Stimulated activated CD8-positive, alpha-beta memory T cell treated with anti-CD3 and anti-CD28 coated beads, Interleukin-15, amount 100 ng/mL, for 24 hours (primary cell): Measurements from ENCODE around the gene EHMT1.
"Not testable (repeated sequence)": the region's sequence is repeated elsewhere in the genome, so short reads cannot be mapped to it uniquely, and the experiment has no call there.

Experiments used
- DNase-seq: peaks from one replicate; pipeline ENCODE4 v3.0.0-alpha.2; 2020; ENCODE audit warnings: low read depth

Gene EHMT1

GRCh38 chr9:137590469-137591383 lies 28.1 kb upstream of the EHMT1 start, which contains the start of gene ZMYND19:
TSS of gene ZMYND19 (minus strand) at chr9:137590512. CDS start at chr9:137590263, 249 bp downstream.
- DNase-seq = peak; percentile 93

DNA sequence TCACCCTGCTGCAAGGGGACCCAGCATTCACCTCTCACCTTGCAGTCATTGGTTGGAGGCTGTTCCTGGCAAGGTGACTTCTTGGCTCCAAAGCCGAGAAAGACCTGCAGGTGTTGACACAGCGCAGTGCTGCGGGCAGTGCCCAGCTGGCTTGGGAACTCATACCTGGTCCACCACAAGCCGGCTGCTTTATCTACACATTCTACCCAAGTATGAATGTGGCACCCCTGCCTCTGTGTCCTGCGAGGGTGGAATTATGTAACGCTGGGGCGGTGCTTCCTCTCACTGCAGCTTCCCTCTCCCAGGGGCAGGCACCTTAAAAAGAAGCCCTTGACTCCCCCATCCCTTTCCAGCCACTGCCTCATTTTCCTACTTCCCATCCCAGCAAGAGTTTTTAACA lies 26.0 kb upstream of the EHMT1 start:
- DNase-seq = no peak

DNA sequence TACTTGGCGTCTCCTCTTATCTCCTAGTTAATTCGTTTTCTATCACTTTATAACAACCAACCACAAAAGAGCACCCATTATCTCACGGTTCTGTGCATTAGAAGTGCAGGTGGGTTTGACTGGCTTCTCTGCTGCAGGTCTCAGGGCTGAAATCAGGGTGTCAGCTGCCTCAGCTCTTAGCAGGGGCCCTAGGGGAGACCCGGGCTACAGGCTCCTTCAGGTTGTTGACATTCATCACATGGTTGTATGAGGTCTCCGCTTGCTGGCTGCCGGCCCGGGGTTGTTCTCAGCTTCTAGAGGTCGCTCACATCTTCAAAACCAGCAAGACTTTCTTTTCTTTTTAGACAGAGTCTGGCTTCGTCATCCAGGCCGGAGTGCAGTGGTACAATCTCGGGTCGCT lies 25.6 kb upstream of the EHMT1 start:
- DNase-seq = no peak

GRCh38 chr9:137596577-137596976 lies 22.2 kb upstream of the EHMT1 start:
- DNase-seq = not testable (repeated sequence)

- no peak for DNase-seq
Observed at GRCh38 chr9:137598943-137599342, 19.9 kb upstream of the EHMT1 start.

DNA sequence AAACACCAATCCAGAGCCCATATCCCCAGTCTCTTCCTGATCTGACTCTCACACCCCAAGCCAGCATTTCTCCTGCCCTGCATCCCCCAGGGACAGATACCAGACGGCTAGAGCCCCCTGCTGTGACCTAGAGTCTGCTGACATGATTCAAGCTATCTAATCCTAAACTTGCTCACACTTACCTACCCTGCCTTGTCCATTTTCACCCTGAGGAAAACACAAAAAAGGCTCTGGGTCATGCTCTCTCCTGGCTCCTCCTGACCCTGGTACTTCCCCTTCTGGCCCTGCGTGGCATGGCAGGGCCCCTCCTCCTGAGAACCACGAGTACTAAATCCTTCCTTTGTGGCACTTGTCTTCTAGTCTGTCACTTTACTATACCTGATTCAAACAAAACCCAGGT lies 16.1 kb upstream of the EHMT1 start:
- DNase-seq = no peak

DNA sequence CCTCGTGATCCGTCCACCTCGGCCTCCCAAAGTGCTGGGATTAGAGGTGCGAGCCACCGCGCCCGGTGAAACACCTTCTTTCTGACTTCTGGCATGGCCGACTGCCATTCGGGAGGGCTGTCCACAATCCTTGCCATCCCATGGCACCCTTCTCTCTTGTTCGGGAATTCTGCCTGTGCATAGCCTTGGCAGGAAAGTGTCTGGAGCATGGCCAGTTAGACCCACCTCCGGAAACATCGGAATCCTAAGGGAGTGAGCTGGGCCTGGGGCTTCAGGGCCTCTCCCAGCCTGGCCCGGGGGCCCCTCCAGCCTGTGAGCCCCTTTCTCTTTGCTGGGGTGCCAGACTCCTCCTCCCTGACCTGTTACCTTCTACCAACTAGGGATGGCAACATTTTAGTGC lies 14.9 kb upstream of the EHMT1 start:
- DNase-seq = no peak

GRCh38 chr9:137604345-137605086 lies 14.3 kb upstream of the EHMT1 start:
- no peak for DNase-seq

DNA sequence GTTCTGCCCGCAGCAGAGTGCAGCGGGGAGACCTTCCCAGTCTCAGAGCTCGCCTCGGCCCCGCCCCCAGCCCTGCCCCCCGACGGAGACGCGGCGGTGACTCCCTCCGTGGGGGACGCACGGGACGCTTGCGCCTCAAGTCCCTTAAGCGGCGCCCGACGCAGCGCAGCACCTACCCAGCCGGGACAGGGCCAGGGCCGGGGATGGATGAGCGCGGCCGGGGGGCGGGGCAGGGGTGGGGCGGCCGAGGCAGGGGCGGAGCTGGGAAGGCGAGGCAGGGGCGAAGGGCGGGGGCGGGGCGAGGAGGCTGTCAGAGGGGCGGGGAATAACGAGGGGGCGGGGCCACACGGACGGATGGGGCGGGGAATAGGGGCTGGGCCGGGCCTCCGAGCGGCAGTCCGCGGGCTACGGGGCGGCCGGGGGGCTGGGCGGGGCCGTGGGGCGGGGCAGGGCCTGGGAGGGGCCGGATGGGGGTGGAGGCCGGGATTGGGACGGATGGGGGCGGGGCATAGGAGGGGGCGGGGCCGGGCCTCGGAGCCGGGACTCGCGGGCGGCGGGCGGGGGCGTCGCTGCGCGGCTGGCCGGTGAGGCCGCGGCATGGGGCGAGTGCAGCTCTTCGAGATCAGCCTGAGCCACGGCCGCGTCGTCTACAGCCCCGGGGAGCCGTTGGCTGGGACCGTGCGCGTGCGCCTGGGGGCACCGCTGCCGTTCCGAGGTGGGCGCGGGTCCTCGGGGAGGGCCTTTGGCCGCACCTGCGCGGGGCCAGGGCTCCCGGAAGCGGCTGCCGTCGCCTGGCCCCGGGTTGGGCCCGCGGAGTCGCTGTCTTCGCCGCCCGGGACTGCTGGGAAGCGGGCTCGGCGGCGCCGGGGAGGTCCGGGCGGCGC lies 13.4 kb upstream of the EHMT1 start, which contains the start of gene ARRDC1:
ARRDC1 (plus strand) TSS at position 566 of the 884 bp plus-strand sequence; CDS start at position 598, 32 bp downstream.
- peak; percentile 86 for DNase-seq

DNA sequence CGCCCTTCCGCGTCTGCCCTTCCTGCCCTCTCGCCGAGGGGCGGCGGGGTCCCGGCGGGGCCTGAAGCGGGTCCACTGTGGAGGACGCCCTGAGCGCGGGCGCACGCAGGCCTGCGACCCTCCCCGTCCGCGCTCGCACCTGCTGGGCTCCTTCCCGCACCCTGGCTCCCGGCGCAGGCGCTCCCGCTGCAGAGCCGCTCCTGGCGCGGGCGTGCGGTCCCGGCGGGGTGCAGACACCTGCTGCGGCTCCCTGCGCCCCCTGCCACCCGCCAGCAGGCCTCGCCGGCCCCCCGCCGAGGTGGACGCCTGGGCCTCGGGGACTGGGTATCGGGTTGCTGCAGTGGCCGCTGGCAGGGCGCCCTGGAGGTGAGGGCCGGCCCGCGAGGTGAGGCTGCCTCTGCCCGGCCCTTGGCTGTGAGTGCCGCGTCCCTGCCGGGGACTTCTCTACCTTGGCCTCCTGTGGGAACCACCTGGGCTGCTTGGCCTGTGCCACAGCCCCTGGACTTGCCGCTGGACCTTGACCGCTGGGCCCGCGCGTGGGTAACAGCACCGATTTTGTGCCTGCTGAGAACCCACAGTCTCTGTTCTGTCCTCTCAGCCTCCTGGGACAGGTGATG lies 12.7 kb upstream of the EHMT1 start:
- no peak for DNase-seq

GRCh38 chr9:137606734-137607138 lies 12.1 kb upstream of the EHMT1 start:
- no peak for DNase-seq

- no peak for DNase-seq
Observed at GRCh38 chr9:137607141-137607857, 11.5 kb upstream of the EHMT1 start.

DNA sequence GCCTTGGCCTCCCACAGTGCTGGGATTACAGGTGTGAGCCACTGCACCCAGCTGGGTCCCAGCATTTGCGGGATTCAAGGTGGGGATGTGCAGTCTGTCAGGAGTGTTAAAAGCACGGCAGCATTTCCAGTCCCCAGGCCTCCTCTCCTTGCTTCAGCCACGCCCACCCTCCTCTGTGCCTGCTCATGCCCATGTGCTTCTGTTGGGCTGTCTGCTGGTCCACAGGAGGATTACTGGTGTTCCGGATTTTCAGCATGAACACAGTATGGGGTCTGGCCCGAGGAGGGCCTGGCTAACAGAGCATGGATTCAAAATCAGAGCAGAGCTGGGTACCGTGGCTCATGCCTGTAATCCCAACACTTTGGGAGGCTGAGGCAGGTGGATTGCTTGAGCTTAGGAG lies 7.9 kb upstream of the EHMT1 start:
- DNase-seq = no peak

- no peak for DNase-seq
Observed at GRCh38 chr9:137611623-137612609, 6.9 kb upstream of the EHMT1 start.

- no peak for DNase-seq
Observed at GRCh38 chr9:137612741-137613142, 6.1 kb upstream of the EHMT1 start.

DNA sequence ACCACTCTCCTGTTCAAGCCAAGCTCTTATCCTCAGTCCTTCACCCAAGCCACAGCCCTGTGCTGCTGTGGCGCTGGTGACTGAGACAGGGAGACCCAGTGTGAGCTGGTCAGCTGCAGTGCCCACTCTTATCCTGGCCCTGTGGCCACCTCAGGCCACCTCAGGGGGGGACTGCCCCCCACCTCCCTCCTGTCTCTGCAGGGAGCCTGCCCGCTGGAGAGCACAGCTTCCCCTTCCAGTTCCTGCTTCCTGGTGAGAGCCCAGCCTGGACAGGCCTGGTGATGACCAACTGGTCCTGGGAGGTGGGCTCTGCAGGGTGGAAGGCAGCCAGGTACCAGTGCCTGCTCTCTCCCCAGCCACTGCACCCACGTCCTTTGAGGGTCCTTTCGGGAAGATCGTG lies 5.5 kb upstream of the EHMT1 start:
- no peak for DNase-seq

DNA sequence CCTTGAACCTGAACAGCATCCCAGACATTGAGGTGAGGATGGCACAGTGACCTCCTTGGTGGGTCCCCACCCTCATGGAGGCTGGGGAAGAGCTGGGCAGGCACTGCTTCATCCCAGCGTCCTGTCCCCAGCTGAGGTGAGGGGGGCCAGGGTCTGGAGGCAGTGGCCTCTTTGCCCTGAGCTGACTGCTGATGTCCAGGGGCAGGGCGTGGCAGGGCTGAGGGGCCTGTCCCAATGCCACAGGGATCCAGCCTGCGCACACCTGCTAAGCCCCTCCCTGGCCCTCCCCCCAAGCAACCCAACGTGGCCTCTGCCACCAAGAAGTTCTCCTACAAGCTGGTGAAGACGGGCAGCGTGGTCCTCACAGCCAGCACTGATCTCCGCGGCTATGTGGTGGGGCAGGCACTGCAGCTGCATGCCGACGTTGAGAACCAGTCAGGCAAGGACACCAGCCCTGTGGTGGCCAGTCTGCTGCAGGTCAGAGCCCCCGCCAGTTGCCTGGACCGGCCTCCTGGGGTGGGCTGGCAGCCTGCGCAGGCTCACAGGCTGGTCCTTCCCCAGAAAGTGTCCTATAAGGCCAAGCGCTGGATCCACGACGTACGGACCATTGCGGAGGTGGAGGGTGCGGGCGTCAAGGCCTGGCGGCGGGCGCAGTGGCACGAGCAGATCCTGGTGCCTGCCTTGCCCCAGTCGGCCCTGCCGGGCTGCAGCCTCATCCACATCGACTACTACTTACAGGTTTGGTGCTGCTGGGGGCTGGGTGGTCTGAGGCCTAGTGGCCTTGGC lies 4.9 kb upstream of the EHMT1 start:
- DNase-seq = no peak

- no peak for DNase-seq
Observed at GRCh38 chr9:137614631-137615386, 4.0 kb upstream of the EHMT1 start.
